ENCODE measurements around the gene LGALS7.
"Not testable (repeated sequence)": the region's sequence is repeated elsewhere in the genome, so short reads cannot be mapped to it uniquely, and the experiment has no call there.

DNA sequence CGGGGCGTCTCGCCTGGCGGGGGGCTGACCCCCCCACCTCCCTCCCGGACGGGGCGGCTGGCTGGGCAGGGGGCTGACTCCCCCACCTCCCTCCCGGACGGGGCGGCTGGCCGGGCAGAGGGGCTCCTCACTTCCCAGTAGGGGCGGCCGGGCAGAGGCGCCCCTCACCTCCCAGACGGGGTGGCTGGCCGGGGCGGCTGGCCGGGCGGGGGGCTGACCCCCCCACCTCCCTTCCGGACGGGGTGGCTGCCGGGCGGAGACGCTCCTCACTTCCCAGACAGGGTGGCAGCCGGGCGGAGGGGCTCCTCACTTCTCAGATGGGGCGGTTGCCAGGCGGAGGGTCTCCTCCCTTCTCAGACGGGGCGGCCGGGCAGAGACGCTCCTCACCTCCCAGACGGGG lies 24.5 kb upstream of the LGALS7 start:
- TF ChIP-seq, protein P1, sequence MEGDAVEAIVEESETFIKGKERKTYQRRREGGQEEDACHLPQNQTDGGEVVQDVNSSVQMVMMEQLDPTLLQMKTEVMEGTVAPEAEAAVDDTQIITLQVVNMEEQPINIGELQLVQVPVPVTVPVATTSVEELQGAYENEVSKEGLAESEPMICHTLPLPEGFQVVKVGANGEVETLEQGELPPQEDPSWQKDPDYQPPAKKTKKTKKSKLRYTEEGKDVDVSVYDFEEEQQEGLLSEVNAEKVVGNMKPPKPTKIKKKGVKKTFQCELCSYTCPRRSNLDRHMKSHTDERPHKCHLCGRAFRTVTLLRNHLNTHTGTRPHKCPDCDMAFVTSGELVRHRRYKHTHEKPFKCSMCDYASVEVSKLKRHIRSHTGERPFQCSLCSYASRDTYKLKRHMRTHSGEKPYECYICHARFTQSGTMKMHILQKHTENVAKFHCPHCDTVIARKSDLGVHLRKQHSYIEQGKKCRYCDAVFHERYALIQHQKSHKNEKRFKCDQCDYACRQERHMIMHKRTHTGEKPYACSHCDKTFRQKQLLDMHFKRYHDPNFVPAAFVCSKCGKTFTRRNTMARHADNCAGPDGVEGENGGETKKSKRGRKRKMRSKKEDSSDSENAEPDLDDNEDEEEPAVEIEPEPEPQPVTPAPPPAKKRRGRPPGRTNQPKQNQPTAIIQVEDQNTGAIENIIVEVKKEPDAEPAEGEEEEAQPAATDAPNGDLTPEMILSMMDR (IDR thresholded peaks at IDR 0.05) = not testable (repeated sequence)
- not testable (repeated sequence) for TF ChIP-seq POLR2A (IDR thresholded peaks at IDR 0.05)
